H9 (cell line): ENCODE results near the gene SCGB2B2. TPM values are rescaled to one million over a fixed set of nuclear protein-coding genes. Genes with fewer than 3 reads are reported as not detected.

ENCODE experiments used
- DNase-seq: peaks from one replicate; pipeline ENCODE4 v3.0.0-alpha.2; 2017
- H2AFZ ChIP-seq: one replicate; pipeline ENCODE4 v1.6.1; 2013; ENCODE audit warnings: mild to moderate bottlenecking, low read length, control low read depth, moderate library complexity
- H2AK5ac ChIP-seq: 2 replicates; pipeline ENCODE4 v1.6.1; 2013; ENCODE audit warnings: low read length, control low read depth, mixed read lengths; ENCODE audit not compliant: insufficient read length
- H2BK120ac ChIP-seq: one replicate; pipeline ENCODE4 v1.6.1; 2013; ENCODE audit warnings: low read depth, mild to moderate bottlenecking, low read length, control low read depth, inconsistent platforms; ENCODE audit not compliant: poor library complexity, severe bottlenecking
- H2BK12ac ChIP-seq: 2 replicates; pipeline ENCODE4 v1.6.1; 2013; ENCODE audit warnings: low read length, control low read depth, mixed read lengths, low read depth; ENCODE audit not compliant: insufficient read length
- H2BK15ac ChIP-seq: 2 replicates; pipeline ENCODE4 v1.6.1; 2013; ENCODE audit warnings: low read depth, low read length, control low read depth
- H2BK20ac ChIP-seq: one replicate; pipeline ENCODE4 v1.6.1; 2013; ENCODE audit warnings: low read depth, mild to moderate bottlenecking, low read length, control low read depth, inconsistent platforms; ENCODE audit not compliant: poor library complexity, severe bottlenecking
- H2BK5ac ChIP-seq: 2 replicates; pipeline ENCODE4 v1.6.1; 2013; ENCODE audit warnings: low read length, control low read depth, mixed read lengths; ENCODE audit not compliant: insufficient read length
- H3K14ac ChIP-seq: 2 replicates; pipeline ENCODE4 v1.6.1; 2013; ENCODE audit warnings: low read length, control low read depth; ENCODE audit not compliant: insufficient read depth
- H3K18ac ChIP-seq: 2 replicates; pipeline ENCODE4 v1.6.1; 2013; ENCODE audit warnings: low read depth, mild to moderate bottlenecking, mixed read lengths, low read length, control low read depth; ENCODE audit not compliant: insufficient read length
- H3K23ac ChIP-seq: 2 replicates; pipeline ENCODE4 v1.6.1; 2013; ENCODE audit warnings: low read length, control low read depth, mixed read lengths, low read depth; ENCODE audit not compliant: insufficient read length
- H3K23me2 ChIP-seq: 2 replicates; pipeline ENCODE4 v1.6.1; 2013; ENCODE audit warnings: low read depth, mild to moderate bottlenecking, mixed read lengths, low read length, control low read depth; ENCODE audit not compliant: insufficient read length, poor library complexity, severe bottlenecking
- H3K27ac ChIP-seq: 2 replicates; pipeline ENCODE4 v1.5.1; 2013; ENCODE audit warnings: low read length, control low read depth, mixed read lengths, low read depth; ENCODE audit not compliant: insufficient read length
- H3K27me3 ChIP-seq: 2 replicates; pipeline ENCODE4 v1.6.1; 2013; ENCODE audit warnings: low read length, control low read depth, inconsistent platforms; ENCODE audit not compliant: insufficient read depth
- H3K4ac ChIP-seq: 2 replicates; pipeline ENCODE4 v1.6.1; 2013; ENCODE audit warnings: low read depth, mild to moderate bottlenecking, control low read depth, inconsistent platforms, low read length, moderate library complexity
- H3K4me1 ChIP-seq: 2 replicates; pipeline ENCODE4 v1.6.1; 2013; ENCODE audit warnings: low read length, control low read depth, inconsistent platforms; ENCODE audit not compliant: insufficient read depth
- H3K4me2 ChIP-seq: 2 replicates; pipeline ENCODE4 v1.6.1; 2013; ENCODE audit warnings: low read length, control low read depth, mixed read lengths; ENCODE audit not compliant: insufficient read length, insufficient read depth
- H3K56ac ChIP-seq: 2 replicates; pipeline ENCODE4 v1.6.1; 2013; ENCODE audit warnings: low read depth, mild to moderate bottlenecking, mixed read lengths, low read length, control low read depth; ENCODE audit not compliant: insufficient read length
- H3K79me1 ChIP-seq: 2 replicates; pipeline ENCODE4 v1.6.1; 2013; ENCODE audit warnings: low read depth, mild to moderate bottlenecking, moderate library complexity, low read length, control low read depth, inconsistent platforms; ENCODE audit not compliant: insufficient read depth, poor library complexity, severe bottlenecking
- H3K79me2 ChIP-seq: 2 replicates; pipeline ENCODE4 v1.6.1; 2013; ENCODE audit warnings: low read length, control low read depth, inconsistent platforms; ENCODE audit not compliant: insufficient read depth
- H3K9ac ChIP-seq: 2 replicates; pipeline ENCODE4 v1.6.1; 2013; ENCODE audit warnings: low read length, control low read depth, mixed read lengths; ENCODE audit not compliant: insufficient read length; ENCODE audit errors: extremely low read depth
- H3K9me3 ChIP-seq: one replicate; pipeline ENCODE4 v1.6.1; 2013; ENCODE audit warnings: low read depth, low read length, inconsistent platforms; ENCODE audit not compliant: control insufficient read depth
- H3T11ph ChIP-seq: one replicate; pipeline ENCODE4 v1.6.1; 2013; ENCODE audit warnings: mild to moderate bottlenecking, low read length, control low read depth, inconsistent platforms
- H4K20me1 ChIP-seq: one replicate; pipeline ENCODE4 v1.6.1; 2013; ENCODE audit not compliant: control insufficient read depth, insufficient read length, insufficient read depth
- H4K5ac ChIP-seq: 2 replicates; pipeline ENCODE4 v1.6.1; 2013; ENCODE audit warnings: low read depth, mild to moderate bottlenecking, mixed read lengths, low read length, control low read depth; ENCODE audit not compliant: insufficient read length
- H4K8ac ChIP-seq: replicated peaks from 2 replicates; pipeline ENCODE4 v1.6.1; 2013; ENCODE audit warnings: low read length, control low read depth, mixed read lengths, low read depth; ENCODE audit not compliant: insufficient read length
- H4K91ac ChIP-seq: 2 replicates; pipeline ENCODE4 v1.6.1; 2013; ENCODE audit warnings: low read depth, mild to moderate bottlenecking, moderate library complexity, mixed read lengths, low read length, control low read depth; ENCODE audit not compliant: insufficient read length
- H3K27ac Mint-ChIP-seq, 3 experiments: 2 replicates in 2 of 3; 3 replicates in 1 of 3; pipeline ENCODE4 v1.8.0; 2020 to 2021; ENCODE audit warnings: mixed read lengths in 3 of 3, mild to moderate bottlenecking in 1 of 3, moderate library complexity in 1 of 3
- H3K27me3 Mint-ChIP-seq: 2 replicates; pipeline ENCODE4 v1.8.0; 2021; ENCODE audit warnings: low read depth, mild to moderate bottlenecking, moderate library complexity, mixed read lengths
- H3K36me3 Mint-ChIP-seq, 3 experiments: 2 replicates in 2 of 3; 3 replicates in 1 of 3; pipeline ENCODE4 v1.8.0; 2020 to 2021; ENCODE audit warnings: low read depth in 3 of 3, mixed read lengths in 3 of 3; ENCODE audit not compliant: insufficient read depth in 1 of 3
- H3K4me1 Mint-ChIP-seq, 2 experiments: 2 replicates each; pipeline ENCODE4 v1.8.0; 2020; ENCODE audit warnings: mixed read lengths in 2 of 2
- H3K4me3 Mint-ChIP-seq, 2 experiments: 2 replicates in 1 of 2; 3 replicates in 1 of 2; pipeline ENCODE4 v1.8.0; 2020 to 2021; ENCODE audit warnings: mild to moderate bottlenecking in 2 of 2, mixed read lengths in 2 of 2, moderate library complexity in 1 of 2
- H3K9me3 Mint-ChIP-seq, 2 experiments: 2 replicates in 1 of 2; 3 replicates in 1 of 2; pipeline ENCODE4 v1.8.0; 2020; ENCODE audit warnings: mild to moderate bottlenecking in 2 of 2, mixed read lengths in 2 of 2, moderate library complexity in 1 of 2
- WGBS: extraction: QIAGEN DNeasy Blood & Tissue Kit; methylation state at CpG from one replicate; pipeline ENCODE4 v1.1.7; 2013; ENCODE audit warnings: missing lambda C conversion rate, low lambda C conversion rate, mixed read lengths; ENCODE audit not compliant: insufficient read length; ENCODE audit errors: extremely low coverage; 5-methylcytosine and 5-hydroxymethylcytosine counted together
- total RNA-seq: library from RNA; stranded (reverse); gene quantifications from 2 replicates; pipeline ENCODE4 v1.2.1, GENCODE V29; 2021
- TF ChIP-seq, protein P1 (sequence below): fragments of 200-600 bp; sonication (generic); conservative IDR thresholded peaks from 3 replicates; pipeline ENCODE4 v1.8.0; 2021; ENCODE audit warnings: antibody characterized with exemption, mild to moderate bottlenecking

The SCGB2B2 gene
- total RNA-seq, 1 experiment from 2014 or later, result not detected

DNA sequence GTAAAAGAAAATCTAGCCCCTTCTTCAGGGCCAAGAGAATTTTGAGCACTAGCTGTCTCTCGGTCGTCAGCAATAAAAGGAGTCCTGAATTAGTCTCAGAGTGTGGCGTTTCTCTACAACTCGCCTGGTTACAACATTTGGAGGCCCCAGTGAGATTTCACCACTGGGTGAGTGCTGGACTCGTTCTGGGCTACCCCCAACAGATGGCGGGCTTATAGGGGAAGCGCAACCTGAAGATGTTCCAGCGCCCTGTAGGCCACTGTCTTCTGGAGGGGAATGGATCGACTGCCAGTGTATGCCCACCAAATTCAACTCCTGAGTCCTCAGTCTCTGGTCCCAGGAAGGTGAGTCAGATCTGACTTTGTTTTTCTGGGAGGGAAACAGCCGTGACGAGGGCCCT, 45.4 kb upstream of the SCGB2B2 start:
- H4K91ac ChIP-seq, result no peak overlapping the region
- H3K23ac ChIP-seq, result no peak overlapping the region
- H2BK5ac ChIP-seq, result no peak overlapping the region
- no peak overlapping the region for H3K27ac ChIP-seq
- H3K56ac ChIP-seq, result no peak overlapping the region
- H2AFZ ChIP-seq, result no peak overlapping the region
- Mint-ChIP-seq H3K9me3 (peaks cover 48 to 84% of the 10 kb centered on the region in 2 experiments), H3K27me3 (peaks cover 53% of the 10 kb centered on the region), H3K27ac (no peak overlapping the region), H3K4me1 (no peaks in the 10 kb centered on the region), H3K4me3 (no peak overlapping the region), H3K36me3 (peaks cover 0 to 3% (median 0%) of the 10 kb centered on the region in 3 experiments; a peak in 2 of 7 replicates)
- no peak overlapping the region for H3K18ac ChIP-seq
- H3T11ph ChIP-seq, result no peak overlapping the region
- H4K20me1 ChIP-seq, result no peaks in the 10 kb centered on the region
- no peak overlapping the region for H3K14ac ChIP-seq
- no peaks in the 10 kb centered on the region for H3K27me3 ChIP-seq
- no peak overlapping the region for H2BK15ac ChIP-seq
- no peaks in the 10 kb centered on the region for H3K9me3 ChIP-seq
- H2BK120ac ChIP-seq, result no peak overlapping the region
- no peak overlapping the region for H3K9ac ChIP-seq
- no peaks in the 10 kb centered on the region for H3K4me1 ChIP-seq
- no peak overlapping the region for H2BK12ac ChIP-seq
- TF ChIP-seq, protein P1, sequence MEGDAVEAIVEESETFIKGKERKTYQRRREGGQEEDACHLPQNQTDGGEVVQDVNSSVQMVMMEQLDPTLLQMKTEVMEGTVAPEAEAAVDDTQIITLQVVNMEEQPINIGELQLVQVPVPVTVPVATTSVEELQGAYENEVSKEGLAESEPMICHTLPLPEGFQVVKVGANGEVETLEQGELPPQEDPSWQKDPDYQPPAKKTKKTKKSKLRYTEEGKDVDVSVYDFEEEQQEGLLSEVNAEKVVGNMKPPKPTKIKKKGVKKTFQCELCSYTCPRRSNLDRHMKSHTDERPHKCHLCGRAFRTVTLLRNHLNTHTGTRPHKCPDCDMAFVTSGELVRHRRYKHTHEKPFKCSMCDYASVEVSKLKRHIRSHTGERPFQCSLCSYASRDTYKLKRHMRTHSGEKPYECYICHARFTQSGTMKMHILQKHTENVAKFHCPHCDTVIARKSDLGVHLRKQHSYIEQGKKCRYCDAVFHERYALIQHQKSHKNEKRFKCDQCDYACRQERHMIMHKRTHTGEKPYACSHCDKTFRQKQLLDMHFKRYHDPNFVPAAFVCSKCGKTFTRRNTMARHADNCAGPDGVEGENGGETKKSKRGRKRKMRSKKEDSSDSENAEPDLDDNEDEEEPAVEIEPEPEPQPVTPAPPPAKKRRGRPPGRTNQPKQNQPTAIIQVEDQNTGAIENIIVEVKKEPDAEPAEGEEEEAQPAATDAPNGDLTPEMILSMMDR, result no peak
- H2AK5ac ChIP-seq, result no peak overlapping the region
- DNase-seq, result no peak
- no CpG with 5 or more reads among the region's 11 CpGs for WGBS
- no peaks in the 10 kb centered on the region for H3K79me2 ChIP-seq
- H4K8ac ChIP-seq, result no peak overlapping the region
- no peaks in the 10 kb centered on the region for H3K23me2 ChIP-seq
- no peak overlapping the region for H3K4me2 ChIP-seq
- H4K5ac ChIP-seq, result no peak overlapping the region
- no peak overlapping the region for H3K4ac ChIP-seq
- H2BK20ac ChIP-seq, result no peak overlapping the region
- H3K79me1 ChIP-seq, result no peaks in the 10 kb centered on the region
